Activated effector memory CD4-positive, alpha-beta T cell treated with anti-CD3 and anti-CD28 coated beads, Interleukin-2, amount 50 U/mL, for 16 hours (primary cell): ENCODE measurements around the gene NSL1.
"Not testable (repeated sequence)": the region's sequence is repeated elsewhere in the genome, so short reads cannot be mapped to it uniquely, and the experiment has no call there.

Source experiments
- DNase-seq: peaks from one replicate; pipeline ENCODE4 v3.0.0-alpha.2; 2020

NSL1 gene

DNA sequence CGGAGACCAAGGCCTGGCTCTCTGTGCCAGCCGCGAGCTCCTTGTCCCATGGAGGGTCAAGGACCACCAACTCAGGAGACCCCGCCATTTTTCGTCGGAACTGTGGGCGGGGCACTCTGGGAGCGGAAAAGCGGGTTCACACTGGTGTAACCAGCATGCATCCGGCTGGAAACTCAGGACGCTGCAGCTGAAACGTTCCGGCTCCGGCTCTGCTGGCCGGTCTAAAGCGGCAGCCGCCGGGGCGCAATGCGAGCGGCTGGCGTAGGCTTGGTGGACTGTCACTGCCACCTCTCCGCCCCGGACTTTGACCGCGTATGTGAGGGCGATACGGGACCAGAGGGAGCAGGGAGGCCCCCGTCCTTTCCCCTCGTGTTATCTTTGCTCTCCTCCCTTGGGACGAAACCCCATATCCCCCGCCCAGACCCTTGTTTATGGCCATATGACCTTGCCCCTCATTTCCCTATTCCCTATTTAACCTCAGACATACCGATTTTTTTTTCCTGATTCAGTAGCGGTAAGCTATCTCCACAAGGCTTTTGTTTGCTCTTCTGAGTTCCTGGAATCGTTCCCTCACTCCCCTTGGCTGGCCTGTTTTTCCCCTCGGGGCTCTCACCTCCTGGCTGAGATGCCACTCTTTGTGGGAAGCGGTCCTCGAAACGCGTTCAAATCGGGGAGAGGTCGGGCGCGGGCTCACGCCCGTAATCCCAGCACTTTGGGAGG is at the start of gene NSL1, which contains the start of gene TATDN3:
TSS of gene NSL1 (minus strand) at position 102 of the 720 bp plus-strand sequence. CDS start at position 88, 14 bp downstream.
TSS of gene TATDN3 (plus strand) at position 219 of the 720 bp plus-strand sequence. CDS start at position 247, 28 bp downstream.
- DNase-seq, result peak; percentile 99

DNA sequence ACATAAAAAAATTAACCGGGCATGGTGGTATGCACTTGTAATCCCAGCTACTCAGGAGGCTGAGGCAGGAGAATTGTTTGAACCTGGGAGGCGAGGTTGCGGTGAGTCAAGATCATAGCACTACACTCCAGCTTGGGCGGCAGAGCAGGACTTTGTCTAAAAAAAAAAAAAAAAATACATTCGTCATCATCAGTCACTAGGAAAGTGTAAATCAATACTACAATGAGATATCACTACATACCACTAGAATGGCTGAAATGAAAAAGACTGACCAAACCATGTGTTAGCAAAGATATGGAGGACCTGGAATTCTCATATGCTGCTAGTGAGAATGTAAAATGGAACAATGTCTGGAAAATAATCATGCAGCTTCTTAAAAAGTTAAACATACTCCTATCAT is 46.6 kb upstream of the NSL1 start:
- no peak for DNase-seq

DNA sequence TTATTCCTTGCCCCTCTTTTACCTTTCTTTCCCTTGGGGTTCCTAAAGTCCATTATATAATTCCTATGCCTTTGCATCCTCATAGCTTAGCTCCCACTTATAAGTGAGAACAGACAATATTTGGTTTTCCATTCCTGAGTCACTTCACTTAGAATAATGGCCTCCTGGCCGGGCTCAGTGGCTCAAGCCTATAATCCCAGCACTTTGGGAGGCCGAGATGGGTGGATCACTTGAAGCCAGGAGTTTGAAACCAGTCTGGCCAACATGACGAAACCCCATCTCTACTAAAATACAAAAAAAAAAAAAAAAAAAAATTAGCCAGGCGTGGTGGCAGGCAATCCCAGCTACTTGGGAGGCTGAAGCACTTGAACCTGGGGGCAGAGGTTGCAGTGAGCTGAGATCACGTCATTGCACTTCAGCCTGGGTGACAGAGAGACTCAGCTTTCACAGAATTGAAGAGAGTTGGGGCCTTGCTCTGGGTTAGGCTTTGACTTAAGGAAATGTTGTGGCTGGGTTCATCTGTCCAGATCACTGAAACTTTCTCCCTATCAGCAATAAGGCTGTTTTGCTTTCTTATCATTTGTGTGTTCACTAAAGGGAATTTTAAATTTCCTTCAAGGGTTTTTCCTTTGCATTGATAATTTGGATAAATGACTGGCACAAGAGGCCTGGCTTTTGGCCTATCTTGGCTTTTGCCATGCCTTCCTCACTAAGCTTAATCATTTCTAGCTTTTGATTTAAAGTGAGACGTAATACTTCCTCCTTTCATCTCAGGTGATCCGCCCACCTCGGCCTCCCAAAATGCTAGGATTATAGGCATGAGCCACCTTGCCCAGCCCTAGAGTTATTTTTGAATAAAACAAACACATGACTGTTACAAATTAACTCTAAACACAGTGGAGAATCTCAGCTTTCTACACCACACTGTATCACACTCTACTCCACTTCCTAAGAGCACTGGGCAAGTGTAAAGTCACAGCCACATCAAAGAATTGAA is 41.9 kb upstream of the NSL1 start:
- DNase-seq, result not testable (repeated sequence)

DNA sequence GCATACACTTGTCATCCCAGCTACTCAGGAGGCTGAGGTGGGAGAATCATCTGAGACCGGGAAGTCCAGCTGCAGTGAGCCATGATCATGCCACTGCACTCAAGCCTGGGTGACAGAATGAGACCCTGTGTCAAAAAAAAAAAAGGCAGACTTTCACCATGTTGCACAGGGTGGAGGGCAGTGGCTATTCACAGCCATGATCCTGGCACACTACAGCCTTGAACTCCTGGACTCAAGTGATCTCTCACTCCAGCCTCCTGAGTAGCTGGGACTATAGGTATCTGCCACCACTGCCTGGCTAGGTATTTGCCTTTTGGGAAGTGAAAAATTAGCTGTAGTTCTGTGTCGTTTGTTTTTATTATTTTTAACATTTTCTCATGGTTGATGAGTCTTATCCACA is 36.8 kb upstream of the NSL1 start:
- DNase-seq, result no peak

DNA sequence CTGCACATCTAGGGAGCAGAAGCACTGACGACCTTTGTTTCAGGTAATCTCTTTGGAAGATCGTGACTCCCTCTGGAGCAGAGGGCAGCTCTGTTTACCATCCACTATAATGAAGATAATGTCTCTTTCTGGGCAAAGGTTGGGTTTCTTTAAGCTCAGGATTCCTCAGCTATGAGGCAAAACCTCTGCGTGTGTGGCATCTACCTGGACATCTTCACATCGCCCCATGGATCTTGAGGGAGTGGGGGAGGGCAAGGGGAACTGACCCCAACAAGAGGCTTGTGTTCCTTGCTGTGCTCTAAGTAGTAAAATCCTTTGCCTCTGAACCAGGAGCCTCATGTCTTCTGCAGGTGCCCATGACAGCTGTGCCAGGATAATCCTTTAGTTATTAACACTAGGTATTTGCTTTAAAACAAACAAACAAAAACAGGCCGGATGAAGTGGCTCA is 36.3 kb upstream of the NSL1 start:
- DNase-seq, result no peak

- DNase-seq, result no peak
Observed at GRCh38 chr1:212827171-212827776, 35.7 kb upstream of the NSL1 start.

DNA sequence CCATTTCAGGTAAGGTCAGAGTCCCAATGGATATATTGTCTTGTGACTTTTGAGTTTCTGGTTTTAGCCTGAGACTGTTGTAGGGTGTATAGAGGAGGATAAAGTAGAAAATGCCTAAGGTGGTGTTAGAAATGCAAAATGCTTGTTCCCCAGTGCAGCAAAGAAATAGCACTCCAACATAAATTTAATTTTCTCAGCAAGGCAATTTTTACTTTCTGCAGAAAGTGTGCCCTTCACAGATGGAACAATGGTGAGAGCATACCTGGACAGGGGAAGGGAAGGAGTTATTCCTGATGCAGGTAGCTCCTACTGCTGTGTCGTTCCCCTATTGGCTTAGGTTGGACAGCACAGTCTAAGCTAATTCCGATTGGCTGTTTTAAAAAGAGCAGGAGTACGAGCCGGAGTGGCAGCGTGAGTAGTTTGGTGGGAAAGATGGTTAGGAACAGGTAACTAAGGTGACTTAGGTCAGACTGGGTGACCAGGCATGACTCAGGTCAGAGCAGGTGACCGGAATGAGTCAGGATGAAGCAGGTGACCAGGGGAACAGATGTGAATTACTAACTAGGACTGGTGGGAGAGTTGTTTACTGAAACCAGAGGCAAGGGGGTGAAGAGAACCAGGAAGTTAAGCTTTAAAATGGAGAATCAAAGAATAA is 34.3 kb upstream of the NSL1 start:
- no peak for DNase-seq

GRCh38 chr1:212824201-212824600 is 32.6 kb upstream of the NSL1 start:
- DNase-seq, result no peak

DNA sequence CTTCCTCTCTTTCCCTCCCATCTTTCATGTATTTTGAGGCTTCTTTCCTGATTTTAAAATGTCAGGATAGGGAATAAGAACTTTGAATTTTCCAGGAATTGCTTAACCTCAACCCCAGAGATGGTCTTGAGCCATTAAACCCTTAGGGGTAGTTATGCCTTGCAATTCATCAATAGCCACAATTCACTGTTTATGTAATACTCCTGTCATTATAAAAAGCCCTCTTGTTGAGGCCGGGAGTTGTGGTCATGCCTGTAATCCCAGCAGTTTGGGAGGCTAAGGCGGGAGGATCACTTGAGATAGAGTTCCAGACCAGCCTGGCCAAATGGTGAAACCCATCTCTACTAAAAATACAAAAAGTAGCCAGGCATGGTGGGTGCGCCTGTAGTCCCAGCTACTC is 31.4 kb upstream of the NSL1 start:
- DNase-seq, result no peak

GRCh38 chr1:212820969-212821368 is 29.4 kb upstream of the NSL1 start:
- DNase-seq, result no peak

- no peak for DNase-seq
Observed at GRCh38 chr1:212819726-212820125, 28.1 kb upstream of the NSL1 start.

DNA sequence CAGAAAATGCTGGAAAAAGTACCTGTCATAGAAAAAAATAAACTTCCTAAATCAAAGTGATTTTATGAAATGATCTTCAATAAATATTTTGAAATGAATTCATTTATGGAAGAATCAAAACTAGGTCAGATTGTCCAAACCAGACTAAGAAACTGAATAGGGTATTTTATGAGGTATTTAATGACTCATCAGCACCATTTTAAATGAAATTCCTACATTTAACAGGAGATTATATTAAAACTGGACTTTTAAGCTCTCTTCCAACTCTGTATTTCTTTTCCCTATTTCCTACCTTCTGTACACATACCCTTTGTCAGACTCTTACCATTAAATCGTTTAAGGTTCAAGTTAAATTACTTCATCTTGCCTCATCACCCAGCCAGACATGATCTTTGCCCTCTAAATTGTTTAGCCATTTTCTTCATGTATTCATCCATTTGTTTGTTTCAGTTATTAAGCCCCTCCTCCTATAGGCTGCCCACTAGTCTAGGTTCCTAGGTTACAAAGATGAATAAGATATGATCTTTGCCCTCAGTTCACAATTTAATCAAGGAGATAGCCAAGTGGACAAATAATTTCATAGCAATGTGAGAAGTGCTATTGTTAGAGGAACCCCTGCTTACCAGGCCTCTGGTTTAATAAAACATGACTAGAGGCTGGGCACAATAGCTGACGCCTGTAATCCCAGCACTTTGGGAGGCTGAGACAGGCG is 25.1 kb upstream of the NSL1 start:
- DNase-seq, result no peak

DNA sequence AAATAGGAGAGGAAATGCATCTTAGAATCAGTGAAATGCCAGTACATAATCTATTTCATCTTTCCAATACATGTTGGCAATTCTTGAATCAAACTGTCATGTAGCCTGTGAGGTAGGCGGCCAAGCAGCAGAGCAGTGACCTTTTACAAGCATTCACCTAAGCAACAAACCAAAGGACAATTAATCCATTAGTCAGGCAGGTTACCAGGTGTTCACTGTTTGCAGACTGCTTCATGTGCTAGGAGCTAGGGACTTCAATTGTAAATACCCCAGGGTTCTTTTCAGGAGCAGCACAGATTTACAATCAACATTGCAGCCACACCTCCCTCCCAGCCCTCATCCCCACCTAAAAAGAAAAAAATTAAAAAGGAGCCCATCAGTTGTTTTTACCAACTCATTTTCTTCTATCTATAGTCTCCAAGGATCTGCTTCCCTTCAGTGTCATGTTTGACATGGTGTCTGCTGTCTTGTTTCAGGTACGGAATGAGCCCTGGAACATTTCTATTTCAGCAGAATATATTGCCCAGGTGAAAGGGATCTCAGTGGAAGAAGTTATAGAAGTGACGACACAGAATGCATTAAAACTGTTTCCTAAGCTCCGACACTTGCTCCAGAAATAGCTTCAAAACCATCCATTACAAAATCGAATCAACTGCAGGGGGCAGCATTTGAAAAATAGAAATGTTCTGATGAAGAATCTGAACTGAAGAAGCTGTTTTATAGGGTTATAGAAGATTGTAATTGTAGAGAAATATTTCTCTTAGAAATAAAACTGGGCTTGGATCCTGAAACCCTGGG is 23.2 kb upstream of the NSL1 start:
- DNase-seq, result no peak

GRCh38 chr1:212805767-212806166 is 14.2 kb upstream of the NSL1 start:
- no peak for DNase-seq

DNA sequence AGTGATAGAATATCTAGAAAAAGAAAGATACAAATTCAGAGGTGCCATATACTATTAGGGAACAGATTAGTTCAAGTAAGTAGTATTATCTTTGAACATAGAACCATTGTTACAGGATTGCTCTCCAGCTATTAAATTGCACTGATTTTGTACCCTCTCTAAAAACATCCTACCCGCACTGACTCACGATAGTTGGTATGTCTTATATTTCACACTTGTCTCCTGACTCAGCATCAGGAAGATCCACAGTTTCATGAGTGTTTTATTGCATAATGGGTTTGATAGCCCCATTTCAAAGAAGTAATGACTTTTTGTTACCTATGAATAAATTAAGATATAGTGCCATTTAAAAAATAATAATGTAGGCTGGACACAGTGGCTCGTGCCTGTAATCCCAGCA is 6.1 kb upstream of the NSL1 start:
- DNase-seq, result no peak

- no peak for DNase-seq
Observed at GRCh38 chr1:212794561-212795014, 3.0 kb upstream of the NSL1 start.

- no peak for DNase-seq
Observed at GRCh38 chr1:212792396-212792908, 875 bp upstream of the NSL1 start.

GRCh38 chr1:212791261-212791675 is 309 bp downstream of the NSL1 start:
- no peak for DNase-seq

DNA sequence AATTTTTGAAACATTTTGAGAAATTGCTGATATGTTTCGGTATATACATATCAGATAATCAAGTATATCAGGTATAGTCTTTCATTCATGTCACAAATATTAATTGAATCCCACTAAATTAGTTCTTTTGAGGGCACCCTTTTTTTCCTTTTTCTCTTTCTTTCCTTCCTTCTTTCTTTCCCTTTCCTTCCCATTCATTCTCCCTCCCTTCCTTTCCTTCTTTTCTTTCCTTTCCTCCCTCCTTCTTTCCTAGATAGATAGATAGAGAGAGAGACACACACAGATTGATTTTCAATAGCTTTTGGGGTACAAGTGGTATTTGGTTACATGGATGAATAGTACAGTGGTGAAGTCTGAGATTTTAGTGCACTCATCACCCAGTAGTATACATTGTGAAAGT is 5.7 kb downstream of the NSL1 start:
- DNase-seq, result no peak

GRCh38 chr1:212783976-212784375 is 7.6 kb downstream of the NSL1 start:
- DNase-seq, result no peak
